ENCODE results near the gene CCSER1. TPM values are rescaled to one million over a fixed set of nuclear protein-coding genes. Genes with fewer than 3 reads are reported as not detected.

The CCSER1 gene
- total RNA-seq, 1 experiment from 2014 or later: 0.98 TPM

DNA sequence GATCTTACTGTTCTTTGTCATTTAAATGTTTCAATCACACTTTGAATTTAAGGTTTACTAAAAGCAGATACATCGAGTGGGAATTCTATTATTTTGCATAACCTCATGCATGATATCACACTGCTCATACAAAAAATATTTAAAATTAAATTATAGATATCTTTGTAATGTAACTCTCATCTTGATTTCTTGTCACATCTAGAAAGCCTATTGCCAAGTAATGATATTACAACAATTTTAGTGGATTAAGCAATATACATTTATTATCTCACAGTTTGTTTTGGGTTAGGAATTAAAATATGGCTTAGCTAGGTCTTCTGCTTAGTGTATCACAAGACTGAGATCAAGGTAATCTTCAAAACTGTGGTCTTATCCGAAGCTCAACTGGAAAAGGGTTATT, 865.0 kb downstream of the CCSER1 start:
- DNase-seq (ENCODE audit: low read depth): no peak
- in situ Hi-C loops (cut with HindIII; ENCODE audit: low pct_unique_long_range_greater_than_20kb, low sequenced_read_pairs): no loop called here

DNA sequence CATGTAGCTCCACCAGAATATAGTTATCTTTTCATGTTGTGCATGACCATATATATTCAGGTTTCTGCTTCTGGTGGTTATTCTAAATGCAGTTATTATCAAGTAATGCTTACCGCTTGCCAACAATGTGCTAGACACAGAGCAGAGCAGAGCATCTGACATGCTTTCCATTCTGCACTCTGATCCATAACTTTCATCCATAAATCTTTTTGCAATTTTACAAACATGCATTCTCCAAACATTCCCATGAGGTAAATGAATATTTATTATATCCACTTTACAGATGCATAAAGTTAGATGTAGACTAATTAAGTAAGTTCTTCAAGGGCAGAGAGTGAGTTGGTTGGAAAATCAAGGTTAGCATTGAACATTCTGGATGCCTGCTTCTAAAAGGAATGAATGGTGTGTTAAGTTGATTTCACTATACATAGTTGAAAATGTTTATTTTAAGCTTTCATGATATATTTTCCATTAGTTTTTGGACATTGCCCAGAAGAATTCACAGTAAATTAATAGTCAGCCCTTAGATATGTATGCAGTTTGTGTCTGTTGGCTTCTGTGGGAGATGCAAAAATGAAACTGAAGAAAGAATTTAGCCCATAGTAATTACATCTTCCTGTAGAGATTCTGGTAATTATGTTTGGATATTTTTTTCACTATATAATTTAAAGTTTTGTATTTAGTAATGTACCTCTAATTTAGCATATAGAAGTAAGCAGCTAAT, 867.8 kb downstream of the CCSER1 start:
- in situ Hi-C loops (cut with HindIII; ENCODE audit: low pct_unique_long_range_greater_than_20kb, low sequenced_read_pairs): no loop called here
- DNase-seq (ENCODE audit: low read depth): no peak

DNA sequence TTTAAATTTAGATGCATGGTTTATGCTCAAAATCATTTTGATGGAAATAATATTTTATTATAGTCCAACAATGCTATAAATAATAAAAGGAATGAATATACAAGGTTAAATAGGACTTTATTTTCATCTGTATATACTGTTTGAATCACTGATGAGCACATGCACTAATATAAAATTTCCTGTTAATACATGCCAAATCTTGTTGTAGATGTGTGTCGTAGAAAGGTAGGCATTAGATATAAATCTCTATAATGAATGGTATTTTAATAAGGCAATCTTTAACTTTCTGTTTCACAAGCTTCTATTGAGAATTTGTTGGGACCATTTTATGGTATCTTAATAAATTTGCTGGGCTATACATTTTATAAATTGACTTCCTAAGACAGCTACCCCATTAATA, 868.8 kb downstream of the CCSER1 start:
- in situ Hi-C loops (cut with HindIII; ENCODE audit: low pct_unique_long_range_greater_than_20kb, low sequenced_read_pairs): no loop called here
- no peak for DNase-seq (ENCODE audit: low read depth)

DNA sequence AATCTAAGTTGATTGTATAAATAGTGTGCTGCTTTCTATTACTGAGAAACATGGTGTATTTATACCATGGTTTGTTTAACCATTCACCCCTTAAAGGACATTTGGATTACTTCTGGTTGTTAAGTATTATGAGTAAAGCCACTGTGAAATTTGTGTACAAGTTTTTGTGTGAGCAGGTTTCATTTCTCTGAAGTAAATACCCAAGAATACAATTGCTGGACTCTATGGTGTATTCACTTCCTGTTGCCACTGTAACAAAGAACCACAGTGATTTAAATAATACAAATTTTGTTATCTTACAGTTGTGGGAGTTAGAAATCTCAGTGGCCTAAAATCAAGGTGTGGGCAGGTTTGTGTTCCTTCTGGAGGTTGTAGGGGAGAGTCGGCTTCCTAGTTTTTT, 869.6 kb downstream of the CCSER1 start:
- DNase-seq (ENCODE audit: low read depth): no peak
- in situ Hi-C loops (cut with HindIII; ENCODE audit: low pct_unique_long_range_greater_than_20kb, low sequenced_read_pairs): no loop called here

DNA sequence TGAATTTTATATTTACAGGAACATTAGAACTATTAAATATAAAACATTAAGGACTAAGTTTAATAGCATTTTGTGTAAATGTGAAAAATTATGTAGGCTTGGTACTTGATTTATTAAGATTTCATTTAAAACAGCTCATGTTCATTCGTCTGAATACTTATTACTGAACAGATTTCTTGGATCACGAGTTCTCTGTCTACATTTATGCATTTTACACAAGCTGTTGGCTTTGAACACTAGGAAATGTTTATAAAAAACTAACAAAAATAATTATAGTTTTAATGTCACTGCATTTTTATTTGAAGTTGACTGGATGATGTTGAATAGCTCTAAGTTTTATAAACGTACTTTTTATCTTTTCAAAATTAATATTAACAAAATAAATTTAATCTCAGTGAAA, 888.7 kb downstream of the CCSER1 start:
- DNase-seq (ENCODE audit: low read depth): no peak
- in situ Hi-C loops (cut with HindIII; ENCODE audit: low pct_unique_long_range_greater_than_20kb, low sequenced_read_pairs): no loop called here

DNA sequence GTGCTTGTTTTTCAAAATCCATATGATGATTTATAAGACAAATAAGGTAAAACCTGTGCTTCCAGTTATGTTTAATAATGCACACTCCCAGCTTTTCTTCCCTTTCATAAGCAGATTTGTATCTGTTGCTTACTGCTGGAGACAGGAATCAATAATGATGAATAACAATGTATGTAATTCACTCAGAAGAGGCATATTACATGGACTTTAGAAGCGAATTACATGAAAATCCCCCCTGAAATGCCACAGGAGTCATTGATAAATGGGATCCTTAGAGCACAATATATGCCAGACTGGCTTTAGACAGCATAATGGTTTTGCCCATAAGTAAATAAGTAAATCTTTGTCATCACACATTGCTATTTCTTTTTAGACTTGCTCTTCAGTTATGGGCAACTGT, 892.3 kb downstream of the CCSER1 start:
- no peak for DNase-seq (ENCODE audit: low read depth)
- in situ Hi-C loops (cut with HindIII; ENCODE audit: low pct_unique_long_range_greater_than_20kb, low sequenced_read_pairs): no loop called here

DNA sequence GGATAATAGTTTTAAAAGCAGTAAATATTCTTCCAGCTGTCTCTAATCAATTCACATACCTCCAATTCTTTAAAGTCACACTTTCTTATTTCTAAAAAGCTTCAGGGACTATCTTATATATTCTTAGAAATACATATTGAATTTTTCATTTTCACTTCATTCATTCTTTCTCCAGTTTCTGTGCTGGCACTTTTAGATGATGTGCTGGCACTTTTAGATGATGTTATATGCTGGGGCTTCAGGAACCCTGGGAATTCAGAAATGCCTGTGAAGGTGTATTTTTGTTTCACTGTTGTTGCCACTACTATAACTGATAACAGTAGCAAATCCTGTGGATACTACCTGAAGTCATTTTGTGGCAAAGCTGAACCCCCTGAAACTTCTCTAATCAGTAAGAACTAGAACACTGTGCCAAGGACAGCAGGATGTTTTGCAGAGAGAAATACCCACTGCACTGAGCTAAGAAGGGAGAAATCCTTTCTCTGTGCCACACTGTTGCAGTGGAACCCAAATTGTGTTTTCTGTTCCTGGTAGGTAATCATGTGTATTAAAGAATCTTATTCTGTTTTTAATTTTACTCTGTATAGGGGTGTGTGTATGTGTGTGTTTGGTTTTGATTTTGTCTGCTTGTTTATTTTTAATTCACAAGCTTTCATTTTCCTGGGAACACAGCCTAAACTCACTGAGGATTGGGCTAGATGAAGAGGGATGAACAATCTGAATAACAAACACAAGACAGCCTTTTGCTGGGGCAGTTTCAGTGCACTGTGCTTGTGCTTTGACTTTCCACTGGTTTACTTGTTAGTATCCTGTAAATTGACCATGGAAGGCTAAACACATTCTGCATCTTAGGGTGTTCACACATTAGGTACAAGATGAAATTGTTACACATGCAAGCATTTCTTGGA, 898.3 kb downstream of the CCSER1 start:
- DNase-seq (ENCODE audit: low read depth): no peak
- in situ Hi-C loops (cut with HindIII; ENCODE audit: low pct_unique_long_range_greater_than_20kb, low sequenced_read_pairs): no loop called here

DNA sequence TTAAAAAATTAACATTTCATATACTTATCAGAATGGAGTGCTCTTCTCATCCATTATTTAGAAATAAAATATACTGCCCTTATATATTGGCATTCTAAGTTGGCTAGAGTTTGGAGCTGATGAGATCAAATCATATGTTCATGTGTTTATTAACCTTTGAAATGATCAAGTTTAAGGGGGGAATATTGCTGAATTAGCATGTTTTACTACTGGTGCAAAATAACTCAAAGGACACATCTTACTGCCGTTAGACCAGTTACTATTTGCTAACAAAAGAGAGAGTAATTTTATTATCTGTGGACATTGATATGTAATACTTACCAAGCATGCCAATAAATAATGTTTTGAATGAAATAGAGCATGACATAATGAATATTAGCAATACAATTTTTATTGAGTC, 901.0 kb downstream of the CCSER1 start:
- no peak for DNase-seq (ENCODE audit: low read depth)

DNA sequence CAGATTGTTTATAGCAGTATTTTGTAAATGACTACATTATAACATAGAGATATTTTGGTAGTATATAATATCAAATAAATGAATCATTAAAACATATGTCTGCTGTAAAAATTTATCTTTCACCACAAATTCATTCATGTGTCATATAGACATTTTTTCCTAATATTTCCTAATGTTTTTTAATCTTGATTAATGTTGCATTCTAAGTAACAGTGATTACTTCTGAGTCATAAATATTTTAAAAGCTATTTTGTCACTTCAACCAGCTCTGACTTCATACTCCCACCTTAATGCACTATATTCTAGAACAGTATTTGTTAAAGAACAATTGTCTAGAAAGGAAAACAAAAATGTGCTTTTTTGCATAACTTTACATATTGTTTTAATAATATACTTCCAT, 904.6 kb downstream of the CCSER1 start:
- DNase-seq (ENCODE audit: low read depth): no peak
- in situ Hi-C loops (cut with HindIII; ENCODE audit: low pct_unique_long_range_greater_than_20kb, low sequenced_read_pairs): no loop called here

More for the DNA sequence above, 901.0 kb downstream of the CCSER1 start:
- in situ Hi-C loops (cut with HindIII; ENCODE audit: low pct_unique_long_range_greater_than_20kb, low sequenced_read_pairs): no loop called here

DNA sequence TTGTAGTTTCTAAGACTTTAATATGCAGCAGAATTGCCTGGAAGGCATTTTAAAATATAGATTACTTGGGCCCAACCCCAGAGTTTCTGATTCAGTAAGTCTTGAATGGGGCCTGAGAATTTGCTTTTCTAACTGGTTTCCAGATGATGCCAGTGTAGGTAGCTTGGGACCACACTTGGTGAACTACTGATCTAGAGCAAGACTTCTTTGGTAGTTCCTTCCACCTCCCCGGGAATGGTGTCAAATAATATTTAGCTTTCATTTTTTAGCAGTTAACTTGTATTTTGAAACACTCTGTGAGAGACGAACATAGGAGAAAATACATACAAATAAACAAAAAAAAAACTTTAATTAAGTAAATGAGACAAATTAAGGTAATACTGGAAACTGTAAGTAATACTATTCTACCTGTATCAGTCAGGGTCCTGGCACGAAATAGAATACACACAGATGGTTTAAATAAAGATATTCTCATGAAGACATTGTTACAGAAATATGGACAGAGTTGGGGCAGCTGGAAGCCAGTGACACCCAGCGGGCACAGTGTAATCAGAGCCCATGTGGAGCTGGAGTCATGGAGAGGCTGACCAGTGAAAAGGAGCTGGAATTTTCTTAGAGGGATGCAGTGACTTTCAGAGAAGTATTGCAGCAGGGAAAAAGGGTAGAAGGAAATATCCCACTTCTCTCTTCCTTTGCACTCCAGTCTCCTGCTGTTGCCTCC, 905.7 kb downstream of the CCSER1 start:
- no peak for DNase-seq (ENCODE audit: low read depth)
- in situ Hi-C loops (cut with HindIII; ENCODE audit: low pct_unique_long_range_greater_than_20kb, low sequenced_read_pairs): no loop called here

DNA sequence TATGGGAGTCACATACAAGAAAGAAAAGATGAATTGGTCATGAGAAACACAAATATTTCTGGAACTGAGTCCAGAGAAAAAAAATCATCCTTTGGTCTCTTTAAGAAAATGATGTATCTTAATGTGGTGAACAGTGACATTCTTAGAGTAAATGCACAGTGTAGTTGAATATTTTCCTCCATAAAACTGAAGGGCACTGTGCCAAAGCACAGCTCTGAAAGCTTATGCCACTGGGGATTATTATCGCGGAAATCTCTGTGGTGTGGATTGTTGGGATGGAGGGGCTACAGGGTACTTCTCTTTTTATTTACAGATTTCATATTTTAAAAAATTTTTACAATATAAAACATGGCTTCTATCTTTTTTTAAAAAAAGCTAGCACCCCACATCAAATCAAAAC, 908.1 kb downstream of the CCSER1 start:
- in situ Hi-C loops (cut with HindIII; ENCODE audit: low pct_unique_long_range_greater_than_20kb, low sequenced_read_pairs): no loop called here
- DNase-seq (ENCODE audit: low read depth): no peak

DNA sequence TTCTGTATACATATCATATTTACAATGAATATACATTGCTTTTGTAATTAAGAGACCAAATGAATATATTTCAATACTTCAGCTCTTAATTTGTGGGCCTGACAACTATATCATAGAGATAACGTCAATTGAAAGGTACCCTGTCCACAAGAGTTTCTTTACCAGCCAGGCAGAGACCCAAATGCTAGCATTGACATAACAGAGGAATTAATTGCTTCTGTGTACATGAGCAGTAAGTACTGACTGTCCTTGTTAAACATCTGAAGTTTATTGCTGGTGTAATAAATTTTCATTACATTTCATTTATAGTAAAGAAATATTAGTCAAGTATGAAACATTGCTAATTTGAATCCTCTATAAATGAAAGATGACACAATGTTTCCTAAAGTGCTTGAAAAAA, 910.8 kb downstream of the CCSER1 start:
- in situ Hi-C loops (cut with HindIII; ENCODE audit: low pct_unique_long_range_greater_than_20kb, low sequenced_read_pairs): no loop called here
- no peak for DNase-seq (ENCODE audit: low read depth)

DNA sequence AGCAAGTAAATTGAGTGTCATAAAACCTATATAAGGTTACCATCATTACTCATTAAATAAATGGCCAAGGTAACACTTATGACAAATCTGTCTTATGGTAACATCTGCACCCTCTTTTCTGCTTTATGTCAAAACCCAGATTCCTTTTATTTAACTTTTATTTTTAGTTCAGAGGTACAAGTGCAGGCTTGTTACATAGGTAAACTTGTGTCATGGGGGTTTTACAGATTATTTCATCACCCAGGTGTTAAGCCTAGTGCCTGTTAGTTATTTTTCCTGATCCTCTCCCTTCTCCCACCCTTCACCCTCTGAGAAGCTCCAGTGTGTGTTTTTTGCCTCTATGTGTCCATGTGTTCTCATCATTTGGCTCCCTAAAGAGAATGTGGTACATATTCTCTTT, 930.7 kb downstream of the CCSER1 start:
- DNase-seq (ENCODE audit: low read depth): no peak
- in situ Hi-C loops (cut with HindIII; ENCODE audit: low pct_unique_long_range_greater_than_20kb, low sequenced_read_pairs): no loop called here

DNA sequence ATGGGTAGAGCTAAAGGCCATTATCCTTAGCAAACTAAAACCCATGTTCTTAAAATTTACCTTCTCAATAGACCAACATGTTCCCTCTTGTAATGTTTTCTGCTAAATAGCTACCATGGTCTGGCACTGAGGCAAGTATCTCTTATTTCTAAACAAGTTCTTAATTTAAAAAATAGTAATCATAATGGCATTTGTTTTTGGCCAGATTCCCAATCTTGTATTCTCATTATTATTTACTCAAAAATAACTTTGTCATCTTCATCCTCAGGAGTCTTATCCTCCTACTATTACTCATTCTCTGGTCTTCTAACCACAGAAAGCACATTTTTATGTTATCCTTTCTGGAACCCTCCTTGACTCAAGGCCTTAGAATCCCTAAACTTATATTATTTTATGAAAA, 931.2 kb downstream of the CCSER1 start:
- in situ Hi-C loops (cut with HindIII; ENCODE audit: low pct_unique_long_range_greater_than_20kb, low sequenced_read_pairs): no loop called here
- no peak for DNase-seq (ENCODE audit: low read depth)

DNA sequence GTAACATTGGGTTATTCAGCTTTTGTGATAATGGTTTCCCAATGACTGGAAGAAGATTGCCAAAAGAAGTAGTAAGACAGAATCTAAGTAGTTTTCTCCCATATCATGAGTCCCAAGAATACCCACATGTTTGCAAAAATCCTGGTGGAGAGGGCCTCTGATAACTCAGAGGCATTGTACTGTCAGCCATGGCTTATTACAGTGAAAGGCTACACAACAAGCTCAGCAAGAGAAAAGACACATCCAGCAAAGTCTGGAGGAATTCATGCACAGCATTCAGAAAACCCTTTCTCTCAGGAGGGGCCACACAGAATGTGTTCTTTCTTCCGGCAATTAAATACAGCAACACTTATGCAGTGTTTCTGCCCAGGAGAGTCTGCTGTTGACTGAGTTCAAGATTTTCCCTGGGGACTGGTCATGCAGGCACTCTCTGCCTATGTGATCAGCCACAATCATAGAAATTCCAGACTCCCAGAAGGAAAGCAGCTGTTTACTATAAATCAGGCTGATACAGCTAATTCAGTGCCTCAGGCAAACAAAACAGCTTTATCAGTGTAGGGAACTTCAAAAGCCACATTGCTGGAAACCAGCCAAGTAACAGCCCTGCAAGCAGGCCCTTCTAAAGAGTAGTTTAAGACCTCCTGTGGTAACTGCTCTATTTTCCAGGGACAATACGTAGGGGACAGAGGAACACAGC, 937.1 kb downstream of the CCSER1 start:
- in situ Hi-C loops (cut with HindIII; ENCODE audit: low pct_unique_long_range_greater_than_20kb, low sequenced_read_pairs): no loop called here
- DNase-seq (ENCODE audit: low read depth): peak; percentile 28

DNA sequence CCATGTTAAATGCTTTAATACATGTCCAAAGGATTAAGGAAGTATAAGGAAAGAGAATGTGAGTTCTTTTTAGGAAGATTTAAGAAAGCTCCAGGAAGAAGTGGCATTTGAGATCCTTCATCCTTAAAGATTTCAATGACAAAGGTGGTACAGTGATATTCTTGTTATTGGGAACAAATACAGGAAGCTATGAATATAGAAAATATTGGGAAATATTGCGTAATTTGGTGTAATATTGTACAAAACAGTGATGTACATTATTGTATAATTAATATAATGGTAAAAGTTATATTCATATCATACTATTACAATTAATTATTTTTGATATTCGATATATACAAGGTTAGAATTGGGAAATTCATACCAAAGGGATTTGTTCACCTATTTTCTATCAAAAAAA, 937.9 kb downstream of the CCSER1 start:
- in situ Hi-C loops (cut with HindIII; ENCODE audit: low pct_unique_long_range_greater_than_20kb, low sequenced_read_pairs): no loop called here
- DNase-seq (ENCODE audit: low read depth): no peak

DNA sequence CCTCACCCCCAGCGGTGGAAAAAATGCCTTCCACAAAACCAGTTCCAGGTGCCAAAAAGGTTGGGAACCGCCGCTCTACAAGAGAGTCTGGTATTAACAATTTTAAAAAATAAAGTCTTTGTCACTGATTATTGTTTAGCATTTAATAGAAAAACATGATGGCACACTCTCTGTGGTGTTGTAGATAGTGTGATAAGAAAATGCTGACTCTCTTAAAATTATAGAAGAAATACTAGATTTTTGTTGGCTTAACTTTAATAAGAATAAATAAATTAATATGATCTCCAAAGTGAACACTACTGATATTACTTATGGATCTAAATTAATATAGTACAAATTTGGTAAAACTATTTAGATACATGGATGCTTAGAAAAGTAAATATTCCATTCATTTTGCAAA, 943.5 kb downstream of the CCSER1 start:
- in situ Hi-C loops (cut with HindIII; ENCODE audit: low pct_unique_long_range_greater_than_20kb, low sequenced_read_pairs): no loop called here
- no peak for DNase-seq (ENCODE audit: low read depth)

DNA sequence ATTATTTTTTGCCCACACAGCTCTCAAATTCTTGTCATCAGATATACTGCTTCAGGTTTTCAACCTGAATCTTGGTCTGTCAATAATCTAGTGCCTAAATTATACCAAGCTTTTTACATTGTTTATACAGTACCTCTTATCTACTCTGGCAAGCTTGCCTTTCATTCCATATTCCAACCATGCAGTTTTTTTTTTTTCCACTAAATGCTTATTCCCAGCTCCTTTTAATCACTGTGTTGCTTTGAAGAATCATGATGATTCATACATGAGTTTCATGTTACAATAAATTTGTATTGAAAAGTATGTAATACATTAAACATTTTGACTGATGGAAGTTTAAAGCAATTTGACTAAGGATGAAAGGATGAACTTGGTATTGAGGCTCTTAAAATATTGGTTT, 949.0 kb downstream of the CCSER1 start:
- in situ Hi-C loops (cut with HindIII; ENCODE audit: low pct_unique_long_range_greater_than_20kb, low sequenced_read_pairs): no loop called here

DNA sequence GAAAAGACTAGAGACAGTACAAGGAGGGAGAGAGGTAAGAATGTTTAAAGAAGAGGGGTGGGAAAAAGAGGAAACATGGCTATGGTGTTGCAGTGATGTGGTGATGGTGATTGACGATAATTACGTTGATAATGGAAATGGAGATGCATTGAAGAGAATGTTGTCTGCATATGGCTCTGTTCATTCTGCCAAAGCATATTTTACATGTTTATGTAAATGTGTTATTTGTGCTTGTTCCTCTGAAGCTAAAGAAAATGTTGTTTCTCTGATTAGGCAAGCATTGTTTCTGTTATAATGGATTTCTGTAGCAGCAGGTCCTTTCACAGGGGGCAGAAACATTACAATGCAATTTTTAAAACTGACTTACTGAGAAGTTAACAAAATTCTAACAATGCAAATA, 958.8 kb downstream of the CCSER1 start:
- in situ Hi-C loops (cut with HindIII; ENCODE audit: low pct_unique_long_range_greater_than_20kb, low sequenced_read_pairs): no loop called here
- DNase-seq (ENCODE audit: low read depth): no peak

More for the DNA sequence above, 949.0 kb downstream of the CCSER1 start:
- no peak for DNase-seq (ENCODE audit: low read depth)

Data from Caki2 (cell line).